Measurements from ENCODE around the gene TMEM151B. TPM values are rescaled to one million over a fixed set of nuclear protein-coding genes. Genes with fewer than 3 reads are reported as not detected.

Gene TMEM151B
- total and polyA plus RNA-seq, 2 of the 4 experiments (the other 2 are of a cell fraction) = not detected

GRCh38 chr6:44221961-44222335 is 48.3 kb upstream of the TMEM151B start (continued):
- TF ChIP-seq, protein P1, sequence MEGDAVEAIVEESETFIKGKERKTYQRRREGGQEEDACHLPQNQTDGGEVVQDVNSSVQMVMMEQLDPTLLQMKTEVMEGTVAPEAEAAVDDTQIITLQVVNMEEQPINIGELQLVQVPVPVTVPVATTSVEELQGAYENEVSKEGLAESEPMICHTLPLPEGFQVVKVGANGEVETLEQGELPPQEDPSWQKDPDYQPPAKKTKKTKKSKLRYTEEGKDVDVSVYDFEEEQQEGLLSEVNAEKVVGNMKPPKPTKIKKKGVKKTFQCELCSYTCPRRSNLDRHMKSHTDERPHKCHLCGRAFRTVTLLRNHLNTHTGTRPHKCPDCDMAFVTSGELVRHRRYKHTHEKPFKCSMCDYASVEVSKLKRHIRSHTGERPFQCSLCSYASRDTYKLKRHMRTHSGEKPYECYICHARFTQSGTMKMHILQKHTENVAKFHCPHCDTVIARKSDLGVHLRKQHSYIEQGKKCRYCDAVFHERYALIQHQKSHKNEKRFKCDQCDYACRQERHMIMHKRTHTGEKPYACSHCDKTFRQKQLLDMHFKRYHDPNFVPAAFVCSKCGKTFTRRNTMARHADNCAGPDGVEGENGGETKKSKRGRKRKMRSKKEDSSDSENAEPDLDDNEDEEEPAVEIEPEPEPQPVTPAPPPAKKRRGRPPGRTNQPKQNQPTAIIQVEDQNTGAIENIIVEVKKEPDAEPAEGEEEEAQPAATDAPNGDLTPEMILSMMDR (conservative IDR thresholded peaks at IDR 0.05; ENCODE audit: low read depth, low read length) = no peak
- no peak for TF ChIP-seq MAFK (IDR thresholded peaks at IDR 0.05; ENCODE audit: low read depth, low read length)
- TF ChIP-seq SMC3 (IDR thresholded peaks at IDR 0.05; ENCODE audit: low read depth, low read length) = no peak
